Mucosa of gallbladder (tissue), 1 donor: ENCODE results near the gene BEX4. TPM values are rescaled to one million over a fixed set of nuclear protein-coding genes. Genes with fewer than 3 reads are reported as not detected.
"Not testable (repeated sequence)": the region's sequence is repeated elsewhere in the genome, so short reads cannot be mapped to it uniquely, and the experiment has no call there.

Experiments used
- DNase-seq: peaks from one replicate; pipeline ENCODE4 v3.0.0-alpha.2; 2020; ENCODE audit warnings: low spot score
- total RNA-seq: library from RNA; stranded (reverse); gene quantifications from one replicate; pipeline ENCODE4 v1.2.1, GENCODE V29; 2021
- donor health status: DM: no; HTN: no; CAD: no.

The BEX4 gene, protein sequence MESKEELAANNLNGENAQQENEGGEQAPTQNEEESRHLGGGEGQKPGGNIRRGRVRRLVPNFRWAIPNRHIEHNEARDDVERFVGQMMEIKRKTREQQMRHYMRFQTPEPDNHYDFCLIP
- 41.9 TPM for total RNA-seq

DNA sequence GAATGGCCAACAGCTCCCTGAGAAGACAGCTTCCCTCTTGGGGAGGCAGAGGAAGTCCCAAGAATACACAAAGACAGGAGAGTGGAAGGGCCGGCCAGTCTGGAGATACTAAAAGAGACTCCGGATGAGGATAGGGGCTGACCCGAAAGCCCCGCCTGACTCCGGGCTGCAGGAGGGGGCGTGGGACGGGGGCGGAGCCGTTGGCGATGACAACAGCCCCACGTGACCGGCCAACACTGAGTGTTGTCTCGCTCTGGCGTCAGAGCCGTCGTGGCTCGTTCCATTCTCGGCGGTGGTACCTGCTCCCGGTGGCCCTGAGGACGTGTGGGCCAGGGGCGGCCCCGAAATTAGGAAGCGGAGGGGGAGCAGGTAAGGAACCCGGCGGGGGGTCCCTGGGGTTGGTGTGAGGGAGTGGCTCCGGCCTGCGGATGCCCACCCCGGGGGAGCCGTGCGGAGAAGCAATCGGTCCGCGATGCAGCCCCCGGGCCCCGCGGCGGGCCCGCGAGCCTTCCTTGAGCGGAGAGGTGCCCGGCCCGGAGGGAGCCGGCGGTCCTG is at the start of gene BEX4:
BEX4 (plus strand) TSS at position 239 of the 555 bp plus-strand sequence. CDS start 1,046 bp downstream, outside the sequence.
- DNase-seq = peak; percentile 85

DNA sequence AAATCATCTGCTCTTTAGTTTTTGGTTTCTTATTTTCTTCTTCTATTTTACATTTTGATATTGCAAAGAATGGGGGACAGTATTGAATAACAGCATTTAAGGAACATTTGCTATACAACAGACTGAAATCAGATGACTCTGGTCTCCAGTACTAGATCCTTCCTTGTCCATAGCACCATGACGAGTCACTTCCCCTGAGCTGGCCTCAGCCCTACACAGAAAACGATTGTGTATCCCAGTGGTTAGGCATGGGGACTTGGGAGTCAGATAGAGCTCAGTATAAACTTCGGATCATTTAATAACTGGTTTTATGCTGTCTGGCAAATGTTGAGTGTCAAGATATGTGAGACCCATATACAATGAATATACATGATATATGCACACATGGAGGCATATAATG is 44.7 kb upstream of the BEX4 start:
- no peak for DNase-seq

DNA sequence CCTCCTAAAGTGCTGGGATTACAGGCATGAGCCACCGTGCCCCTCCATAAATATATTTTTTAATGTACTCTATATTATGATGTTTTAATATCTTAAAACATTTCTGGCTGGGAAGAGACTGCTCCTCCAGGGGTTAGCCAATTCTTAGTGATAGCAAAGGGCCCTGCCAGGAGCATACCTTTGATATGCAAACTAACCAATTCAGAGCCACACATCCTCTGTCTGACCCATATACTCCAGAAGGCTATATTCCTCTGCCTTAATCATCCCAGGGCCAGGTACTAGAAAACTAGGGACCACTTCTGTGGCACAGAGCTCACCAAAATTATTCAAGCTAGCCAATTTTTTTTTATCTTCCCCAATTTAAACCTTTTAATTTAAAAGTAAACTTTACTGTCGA is 43.6 kb upstream of the BEX4 start:
- no peak for DNase-seq

DNA sequence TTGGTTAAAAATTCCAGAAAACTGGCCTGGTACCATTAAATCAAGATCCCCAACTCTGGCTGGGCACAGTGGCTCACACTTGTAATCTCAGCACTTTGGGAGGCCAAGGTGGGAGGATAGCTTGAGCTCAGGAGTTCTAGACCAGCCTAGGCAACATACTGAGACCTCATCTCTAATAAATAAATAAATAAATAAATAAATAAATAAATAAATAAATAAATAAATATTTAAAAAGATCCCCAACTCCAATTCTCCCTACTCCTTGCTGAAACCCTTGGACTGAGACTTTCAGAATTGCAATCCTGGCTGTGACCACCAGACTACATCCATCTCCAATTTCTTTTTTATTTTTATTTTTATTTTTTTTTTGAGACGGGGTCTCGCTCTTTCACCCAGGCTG is 39.7 kb upstream of the BEX4 start:
- DNase-seq = not testable (repeated sequence)

DNA sequence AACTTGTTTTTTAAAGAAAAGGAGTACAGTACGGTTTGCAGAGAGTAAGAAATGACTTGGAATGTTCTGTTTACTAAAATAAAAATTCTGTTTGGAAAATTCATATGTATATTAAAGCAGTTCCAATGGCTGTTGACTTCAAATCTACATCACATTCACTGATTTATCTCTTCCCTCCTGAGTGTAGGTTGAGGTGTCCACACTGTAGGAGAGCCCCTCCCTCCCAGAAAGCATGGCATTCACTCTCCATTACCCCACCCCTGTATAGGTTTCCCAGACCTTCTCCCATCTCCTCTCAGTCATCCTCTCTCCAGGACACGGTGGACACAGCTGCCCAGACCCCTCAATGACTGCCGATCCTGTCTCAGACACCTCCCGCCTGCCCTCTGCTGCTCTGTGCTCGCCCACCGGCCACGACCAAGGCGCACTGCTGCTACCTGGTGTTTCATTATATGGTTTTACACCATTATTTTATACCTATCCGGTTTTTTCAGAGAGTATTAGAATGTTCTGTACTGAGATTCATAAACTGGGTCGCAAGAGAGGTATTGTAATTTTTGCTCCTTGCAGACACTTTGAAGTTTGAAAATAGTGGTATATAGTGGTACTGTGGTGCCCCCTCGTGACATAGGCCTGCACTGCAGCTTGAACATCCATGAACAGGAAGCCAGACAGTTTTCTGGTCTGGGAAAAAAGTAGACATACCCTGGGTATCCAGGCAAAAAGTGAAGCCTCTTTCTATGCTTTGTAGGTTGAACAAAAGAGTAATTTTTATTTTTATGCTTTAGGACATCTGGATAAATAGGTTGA is 38.8 kb upstream of the BEX4 start:
- peak; percentile 68 for DNase-seq

DNA sequence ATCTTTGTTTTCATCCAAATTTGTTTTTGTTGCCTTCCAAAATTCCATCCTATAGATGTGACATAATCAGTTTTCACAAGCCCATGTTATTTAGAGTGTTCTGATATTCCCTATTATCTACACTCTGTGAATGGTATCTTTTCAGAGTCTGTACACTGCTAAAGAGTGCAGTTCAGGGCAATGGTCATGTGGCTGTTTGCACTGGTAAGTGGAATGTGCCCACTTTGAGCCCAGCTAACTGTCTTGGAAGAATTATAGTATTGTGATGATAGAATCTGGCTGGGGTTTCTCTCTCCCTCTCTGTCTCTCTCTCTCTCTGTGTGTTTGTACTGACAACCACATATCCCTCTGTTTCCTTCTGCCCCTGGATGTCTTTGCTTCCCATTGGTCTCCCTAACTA is 37.4 kb upstream of the BEX4 start:
- no peak for DNase-seq

DNA sequence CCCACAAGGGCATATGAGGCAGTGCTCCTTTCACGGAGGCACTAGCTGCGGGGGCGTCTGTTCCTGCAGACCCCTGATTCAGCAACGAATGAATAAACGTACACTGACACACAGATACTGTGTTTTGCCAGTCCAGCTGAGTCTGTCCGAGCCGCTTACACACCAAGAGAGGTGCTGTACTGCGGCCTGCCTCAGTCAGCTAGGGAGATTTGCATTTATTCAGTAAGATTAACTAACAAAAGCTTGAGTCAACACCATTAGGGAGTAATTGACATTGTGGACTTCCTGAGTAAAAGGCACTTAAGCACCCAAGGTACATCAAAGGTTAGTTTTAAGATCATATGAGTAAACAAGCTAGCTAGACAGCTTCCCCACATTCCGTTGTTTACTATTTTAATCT is 31.0 kb upstream of the BEX4 start:
- DNase-seq = no peak

DNA sequence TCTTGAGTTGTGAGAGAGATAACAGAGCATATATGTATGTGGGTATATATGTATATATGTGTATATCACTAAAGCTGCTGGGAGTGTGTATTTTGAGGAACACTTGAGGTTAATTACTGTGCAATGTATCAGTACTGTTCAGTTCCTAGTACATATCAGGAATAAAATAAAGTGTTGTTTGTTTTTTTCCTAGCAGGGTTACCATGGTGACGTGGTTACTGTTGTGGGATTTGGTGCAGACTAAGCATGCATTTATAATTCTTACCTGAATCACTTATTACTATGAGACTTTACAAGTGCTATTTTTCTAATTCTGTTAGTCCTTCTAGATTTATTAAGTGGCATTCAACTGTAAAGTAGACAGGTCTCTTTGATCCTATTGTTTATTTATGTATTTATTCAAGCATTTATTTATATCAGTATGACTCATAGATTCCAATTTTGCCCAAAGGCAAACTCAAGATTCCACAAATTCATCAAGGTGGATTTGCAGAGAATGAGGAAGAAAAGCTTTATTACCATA is 26.9 kb upstream of the BEX4 start:
- no peak for DNase-seq

DNA sequence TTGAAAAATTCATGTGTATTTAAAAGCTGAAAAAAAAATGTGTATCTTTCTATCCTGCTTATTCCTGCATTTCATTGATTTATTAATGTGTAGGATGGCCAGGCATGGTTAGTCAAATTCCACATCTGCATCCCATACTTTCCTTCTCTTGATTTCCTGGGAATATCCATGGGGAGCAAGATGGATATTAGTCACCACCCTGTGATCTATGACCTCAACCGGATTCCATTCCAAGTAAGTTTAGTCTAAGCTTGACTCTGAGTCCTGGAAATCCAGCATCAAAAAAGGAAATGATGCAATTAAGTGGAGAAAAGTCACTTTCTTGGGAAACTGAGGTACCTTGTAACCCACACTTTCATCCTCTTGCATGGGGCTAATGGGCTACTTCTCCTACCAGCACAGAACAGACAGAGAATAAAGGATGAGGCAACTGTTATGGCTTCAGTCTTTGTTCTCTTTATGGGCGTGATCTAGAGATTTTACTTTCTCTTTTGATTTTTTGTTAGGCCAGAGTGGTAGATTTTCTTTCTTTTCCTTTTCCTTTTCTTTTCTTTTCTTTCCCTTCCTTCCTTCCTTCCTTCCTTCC is 17.1 kb upstream of the BEX4 start:
- DNase-seq = no peak

DNA sequence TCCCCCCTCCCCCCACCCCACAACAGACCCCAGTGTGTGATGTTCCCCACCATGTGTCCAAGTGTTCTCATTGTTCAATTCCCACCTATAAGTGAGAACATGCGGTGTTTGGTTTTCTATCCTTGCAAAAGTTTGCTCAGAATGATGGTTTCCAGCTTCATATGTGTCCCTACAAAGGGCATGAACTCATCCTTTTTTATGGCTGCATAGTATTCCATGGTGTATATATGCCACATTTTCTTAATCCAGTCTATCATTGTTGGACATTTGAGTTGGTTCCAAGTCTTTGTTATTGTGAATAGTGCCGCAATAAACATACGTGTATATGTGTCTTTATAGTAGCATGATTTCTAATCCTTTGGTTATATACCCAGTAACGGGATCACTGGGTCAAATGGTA is 16.2 kb upstream of the BEX4 start:
- not testable (repeated sequence) for DNase-seq

DNA sequence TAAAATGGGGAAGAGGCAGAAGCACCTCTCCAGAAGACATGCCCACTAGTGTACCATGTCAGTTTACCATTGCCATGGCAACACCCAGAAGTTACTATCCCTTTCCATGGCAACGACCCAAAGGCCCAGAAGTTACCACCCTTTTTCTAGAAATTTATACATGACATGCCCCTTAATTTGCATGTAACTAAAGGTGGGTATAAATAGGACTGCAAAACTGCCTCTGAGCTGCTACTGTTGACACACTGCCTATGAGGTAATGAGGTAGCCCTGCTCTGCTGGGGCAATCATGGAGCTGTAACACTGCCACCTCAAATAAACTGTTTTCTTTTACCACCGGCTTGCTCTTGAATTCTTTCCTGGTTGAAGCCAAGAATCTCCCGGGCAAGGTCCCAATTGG is 13.9 kb upstream of the BEX4 start:
- no peak for DNase-seq

DNA sequence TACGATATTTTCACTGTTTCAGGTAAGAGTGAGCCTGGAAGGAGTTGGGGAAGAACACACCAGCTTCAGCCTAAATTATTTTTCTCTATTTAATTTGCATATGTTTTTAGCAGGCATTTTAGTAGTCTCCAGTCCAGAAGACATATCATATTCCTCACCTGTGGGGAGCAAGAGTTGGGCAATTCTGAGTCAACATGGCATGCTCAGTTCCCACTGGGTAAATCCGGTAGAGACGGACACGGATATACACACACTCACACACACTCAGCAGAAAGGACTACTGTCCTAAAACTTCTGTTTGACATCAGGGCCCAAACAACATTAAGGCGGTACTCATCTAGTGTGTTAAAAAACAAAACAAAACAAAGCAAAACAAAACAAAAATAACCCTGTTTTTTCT is 4.9 kb upstream of the BEX4 start:
- DNase-seq = no peak

DNA sequence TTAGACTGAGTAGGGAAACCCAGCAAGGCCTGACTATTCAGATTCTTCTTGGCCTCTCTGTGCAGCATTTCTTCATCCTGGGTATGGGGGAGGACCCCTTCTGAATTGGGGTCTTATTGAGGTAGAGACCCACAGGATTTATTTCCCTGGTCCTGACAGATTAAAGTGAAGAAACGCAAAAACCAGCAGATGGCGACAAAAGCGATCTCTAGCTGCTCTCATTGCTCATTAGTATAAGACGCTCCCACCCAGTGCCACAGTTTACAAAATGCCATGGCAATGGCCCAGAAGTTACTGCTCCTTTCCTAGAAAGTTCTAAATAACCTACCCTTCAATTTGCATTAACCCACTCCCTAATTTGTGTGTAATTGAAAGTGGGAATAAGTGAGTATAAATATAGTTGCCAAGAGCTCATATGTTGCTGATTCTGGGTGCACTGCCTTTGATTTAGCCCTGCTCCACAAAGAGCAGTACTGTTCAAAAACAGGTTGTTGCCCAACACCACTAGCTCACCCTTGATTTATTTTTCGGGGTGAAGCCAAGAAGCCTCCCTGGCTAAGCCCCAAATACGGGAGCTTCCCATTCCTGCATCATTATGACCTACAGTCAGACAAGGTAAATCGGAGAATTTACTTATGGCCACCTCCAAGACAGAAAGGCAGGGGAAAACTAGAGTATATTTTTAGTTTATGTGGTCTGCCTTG is 3.7 kb upstream of the BEX4 start:
- DNase-seq = peak; percentile 43

DNA sequence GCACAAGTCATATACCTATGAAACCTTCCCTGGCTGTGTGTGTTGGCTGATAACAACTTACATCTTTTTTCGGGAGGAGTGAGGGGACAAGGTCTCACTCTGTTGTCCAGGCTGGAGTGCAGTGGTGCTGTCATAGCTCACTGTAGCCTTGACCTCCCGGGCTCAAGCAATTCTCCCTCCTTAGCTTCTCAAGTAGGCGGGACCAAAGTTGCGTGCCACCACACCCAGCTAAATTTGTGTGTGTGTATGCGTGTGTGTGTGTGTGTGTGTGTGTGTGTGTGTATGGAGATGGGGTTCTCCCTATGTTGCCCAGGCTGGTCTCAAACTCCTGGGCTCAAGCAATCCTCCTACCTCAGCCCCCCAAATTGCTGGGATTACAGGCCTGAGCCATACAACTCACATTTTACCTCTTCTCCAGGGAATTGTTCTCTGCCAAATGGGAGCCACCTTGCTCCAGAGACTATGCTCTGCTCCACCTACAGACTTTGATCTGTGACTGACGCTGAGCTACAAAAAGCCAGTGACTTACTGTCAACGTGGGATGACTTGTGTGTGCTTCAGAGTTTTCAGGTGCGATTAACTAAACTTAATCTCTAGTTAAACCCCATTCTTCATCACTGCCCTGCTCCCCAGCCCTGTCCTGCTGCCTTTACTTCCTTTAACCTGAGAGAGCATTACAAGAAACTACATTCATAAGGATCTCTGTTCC is 2.0 kb upstream of the BEX4 start:
- no peak for DNase-seq

DNA sequence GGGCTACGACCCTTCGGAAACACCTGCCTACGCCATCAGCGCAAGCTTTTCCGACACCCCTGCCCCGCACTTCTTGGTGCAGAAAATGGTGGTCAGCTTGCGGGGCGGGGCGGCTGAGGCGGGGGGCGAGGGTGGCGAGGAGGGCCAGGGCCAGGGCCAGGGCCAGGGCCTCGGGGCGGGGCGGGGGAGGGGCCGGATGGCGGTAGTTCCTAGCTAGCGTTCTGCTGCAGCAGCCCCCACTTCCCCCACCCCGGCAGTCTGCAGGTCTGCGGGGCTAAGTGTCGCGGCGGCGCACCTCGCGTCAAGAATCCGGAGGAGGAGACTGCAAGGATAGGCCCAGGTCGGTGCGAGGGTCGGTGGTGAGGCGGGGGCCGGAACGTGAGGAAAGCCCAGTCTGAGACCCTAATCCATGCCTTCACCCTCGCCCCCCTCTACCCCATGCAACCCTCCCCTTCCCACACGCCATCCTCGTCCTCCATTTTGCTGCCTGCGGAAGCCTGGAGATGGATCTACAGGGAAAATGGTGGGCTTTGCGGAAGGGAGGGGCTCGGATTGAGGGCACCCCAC is 600 bp downstream of the BEX4 start:
- DNase-seq = no peak

DNA sequence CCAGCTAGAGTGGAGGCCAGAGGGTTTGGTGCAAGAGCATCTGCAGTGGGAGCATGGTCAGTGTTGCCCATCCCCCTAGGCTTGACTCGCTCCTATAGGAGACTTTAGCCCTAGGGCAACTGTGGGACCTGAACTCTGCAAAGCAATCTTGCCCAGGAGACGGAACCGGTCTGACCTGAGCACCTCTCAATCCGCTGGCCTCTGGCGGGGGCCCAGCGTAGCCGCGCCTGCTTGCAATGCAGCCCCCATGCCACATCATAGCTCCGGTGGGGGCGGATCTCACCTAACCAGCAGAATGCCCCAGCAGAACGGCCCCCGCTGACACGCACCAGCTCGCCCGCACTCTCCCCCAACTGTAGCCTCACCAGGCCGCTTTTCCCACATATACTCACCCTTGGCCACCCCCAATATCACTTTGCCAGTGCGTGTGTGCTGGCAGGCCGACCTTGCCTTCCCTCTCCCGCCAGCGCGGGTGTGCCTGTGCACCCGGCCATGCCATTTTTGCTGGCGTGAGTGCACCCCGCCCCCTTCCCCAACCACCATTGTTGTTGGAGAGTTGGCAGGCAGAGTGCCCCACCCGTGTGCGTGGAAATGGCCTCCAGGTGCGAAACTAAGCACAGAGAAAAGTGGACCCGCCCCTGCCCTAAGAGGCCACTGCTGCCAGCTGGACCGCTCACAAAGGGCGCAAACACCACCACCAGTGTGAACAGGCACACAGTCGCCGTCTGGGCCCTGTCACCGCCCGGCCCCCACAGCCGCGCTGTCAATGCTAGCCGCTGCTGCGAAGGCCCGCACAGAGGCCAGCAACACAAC is 5.8 kb downstream of the BEX4 start:
- DNase-seq = no peak

DNA sequence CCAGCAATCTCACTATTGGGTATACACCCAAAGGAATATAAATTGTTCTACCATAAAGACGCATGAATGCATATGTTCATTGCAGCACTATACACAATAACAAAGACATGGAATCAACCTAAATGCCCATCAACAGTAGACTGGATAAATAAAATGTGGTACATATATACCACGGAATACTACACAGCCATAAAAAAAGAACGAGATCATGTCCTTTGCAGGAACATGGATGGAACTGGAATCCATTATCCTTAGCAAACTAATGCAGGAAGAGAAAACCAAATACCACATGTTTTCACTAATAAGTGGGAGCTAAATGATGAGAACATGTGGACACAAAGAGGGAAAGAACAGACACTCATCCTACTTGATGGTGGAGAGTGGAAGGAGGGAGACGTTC is 11.0 kb downstream of the BEX4 start:
- not testable (repeated sequence) for DNase-seq

DNA sequence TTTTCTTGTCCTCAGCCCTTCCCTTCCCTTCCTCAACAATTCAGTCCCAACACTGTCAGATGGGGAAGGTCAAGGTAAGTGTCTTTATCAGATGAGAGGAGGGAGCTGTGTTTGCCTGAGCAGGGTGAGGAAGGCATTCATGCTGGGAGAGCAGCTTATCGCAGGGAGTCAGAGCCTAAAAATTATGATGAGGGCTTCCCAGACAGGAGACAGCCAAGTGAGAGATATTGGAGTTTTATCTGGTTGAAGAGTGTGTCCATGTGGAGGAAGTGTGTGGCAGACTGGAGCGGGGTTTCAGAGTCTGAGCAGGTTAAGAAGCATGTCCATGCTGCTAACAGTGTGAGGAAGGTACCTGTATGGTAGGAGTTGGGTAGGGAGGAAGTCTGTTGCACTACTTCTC is 18.4 kb downstream of the BEX4 start:
- DNase-seq = no peak

DNA sequence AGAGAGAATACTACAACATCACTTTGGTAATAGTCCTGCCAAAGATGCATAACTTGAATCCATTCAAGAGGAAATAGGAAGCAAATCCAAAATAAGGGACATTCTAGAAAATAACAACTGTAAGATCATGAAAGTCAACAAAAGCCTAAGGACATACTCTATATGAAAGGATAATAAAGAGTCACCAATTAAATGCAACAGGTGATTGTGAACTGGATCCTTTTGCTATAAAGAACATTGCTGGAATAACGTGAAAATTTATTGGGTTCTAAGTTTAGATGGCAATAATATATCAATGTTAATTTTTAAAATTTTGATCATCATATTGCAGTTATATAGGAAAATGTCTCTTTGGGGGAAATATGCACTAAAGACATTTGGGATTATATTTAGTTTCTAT is 20.0 kb downstream of the BEX4 start:
- no peak for DNase-seq

DNA sequence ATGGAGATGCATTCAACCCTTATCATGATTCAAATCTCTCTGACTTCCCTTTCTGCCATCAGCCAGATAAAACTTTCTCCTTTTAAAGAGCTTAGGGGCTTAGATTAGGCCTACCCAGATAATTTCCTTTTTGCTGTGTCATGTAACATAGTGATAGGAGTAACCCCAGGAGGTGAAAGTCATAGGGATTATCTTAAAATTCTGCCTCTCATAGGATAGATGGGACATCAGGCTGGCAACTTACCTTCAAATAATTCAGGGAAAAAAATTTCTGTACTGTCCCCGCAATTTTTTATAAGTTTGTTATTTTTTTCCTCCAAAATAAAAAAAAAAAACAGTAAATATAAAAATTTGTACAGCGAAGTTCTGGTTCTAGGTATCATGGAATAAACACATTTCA is 20.7 kb downstream of the BEX4 start:
- DNase-seq = not testable (repeated sequence)
